KG1 (cell line): ENCODE measurements around the gene NOL3.
A peak's percentile ranks its signal among the peaks of the same experiment; 100 is the strongest.

Source experiments
- DNase-seq: peaks from one replicate; lab custom pipeline; 2025; lab: John Stamatoyannopoulos, UW

NOL3 gene

DNA sequence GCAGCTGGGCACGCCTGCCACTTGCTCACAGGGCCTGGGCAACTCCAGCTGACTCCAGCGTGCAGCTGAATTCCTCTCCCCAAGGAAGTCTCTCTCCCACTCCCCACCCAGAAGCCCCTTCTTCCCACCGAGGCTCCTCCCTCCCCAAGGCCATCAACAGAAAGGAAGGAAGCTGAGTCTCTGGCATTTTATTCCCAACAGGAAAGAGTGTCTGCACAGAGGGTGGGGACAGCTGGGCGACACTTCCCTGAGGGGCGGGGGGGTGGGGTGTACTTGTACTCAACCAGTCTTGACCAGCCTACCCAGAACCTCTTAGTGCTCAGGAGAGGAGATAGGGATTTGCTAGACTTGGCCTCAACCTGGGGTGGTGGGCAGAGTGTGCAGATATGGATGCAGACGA, 19.7 kb downstream of the NOL3 start, which contains the start of gene EXOC3L1:
TSS of gene EXOC3L1 (minus strand) at position 96 of the 400 bp plus-strand sequence. CDS start 460 bp downstream, outside the sequence.
- no peak for DNase-seq

DNA sequence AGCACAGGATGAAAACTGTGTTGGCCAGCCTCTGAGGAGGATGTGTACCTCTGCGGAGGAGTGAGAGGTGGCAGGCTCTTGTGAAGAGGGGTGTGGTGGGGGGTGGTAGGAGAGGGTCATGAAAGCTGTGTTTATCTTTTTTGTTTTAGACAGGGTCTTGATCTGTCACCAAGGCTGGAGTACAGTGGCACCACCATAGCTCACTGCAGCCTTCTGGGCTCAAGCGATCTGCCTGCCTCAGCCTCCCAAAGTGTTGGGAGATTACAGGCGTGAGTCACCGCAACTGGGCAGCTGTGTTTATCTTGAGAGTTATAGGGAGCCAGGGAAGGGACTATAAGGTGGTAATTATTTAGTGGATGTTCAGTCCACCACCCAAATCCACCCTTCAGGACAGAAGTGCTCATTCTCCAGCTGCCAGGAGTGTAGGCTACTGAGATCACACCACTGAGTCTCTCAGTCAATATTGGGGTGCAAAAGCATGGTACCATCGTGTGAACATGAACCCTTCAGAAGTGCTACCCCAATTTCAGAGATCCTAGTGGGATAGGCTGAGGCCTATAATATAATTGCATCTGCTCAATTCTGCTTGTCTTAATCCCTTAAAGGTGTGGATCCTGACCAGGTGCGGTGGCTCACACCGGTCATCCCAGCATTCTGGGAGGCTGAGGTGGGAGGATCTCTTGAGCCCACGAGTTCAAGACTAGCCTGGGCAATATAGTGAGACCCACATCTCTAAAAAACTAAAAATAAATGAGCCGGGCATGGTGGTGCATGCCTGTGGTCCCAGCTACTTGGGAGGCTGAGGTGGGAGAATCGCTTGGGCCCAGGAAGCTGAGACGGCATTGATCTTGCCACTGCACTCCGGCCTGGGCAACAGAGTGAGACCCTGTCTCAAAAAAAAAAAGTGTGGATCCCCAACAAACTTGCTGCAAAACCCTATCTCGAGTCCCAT, 20.4 kb downstream of the NOL3 start:
- no peak for DNase-seq

DNA sequence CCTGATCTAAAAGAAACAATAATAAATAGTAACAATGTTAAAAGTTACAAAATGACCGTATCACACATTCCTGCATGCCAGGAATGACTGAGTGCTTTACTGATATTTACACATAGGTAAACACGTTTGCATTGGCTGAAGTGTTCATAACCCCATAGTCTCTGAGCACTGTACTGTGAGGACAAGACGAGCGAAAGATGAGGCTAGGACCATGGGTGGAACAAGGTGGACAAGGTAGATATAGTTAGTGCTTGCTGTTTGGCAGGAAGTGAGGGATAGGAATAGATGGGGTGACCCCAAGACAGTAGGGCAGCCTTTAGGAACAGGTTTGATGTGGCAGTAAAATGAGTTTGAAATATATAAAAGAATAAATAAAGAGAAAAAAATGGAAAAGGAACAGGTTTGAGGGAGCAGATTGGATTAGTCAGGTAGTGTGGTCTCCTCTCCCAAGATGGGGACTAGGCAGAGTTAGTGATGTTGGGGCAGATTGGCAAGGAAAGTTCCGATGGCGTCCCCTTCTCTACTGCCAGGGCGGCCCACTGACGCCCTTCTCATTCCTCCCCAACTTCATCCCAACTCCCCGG, 21.2 kb downstream of the NOL3 start:
- no peak for DNase-seq

DNA sequence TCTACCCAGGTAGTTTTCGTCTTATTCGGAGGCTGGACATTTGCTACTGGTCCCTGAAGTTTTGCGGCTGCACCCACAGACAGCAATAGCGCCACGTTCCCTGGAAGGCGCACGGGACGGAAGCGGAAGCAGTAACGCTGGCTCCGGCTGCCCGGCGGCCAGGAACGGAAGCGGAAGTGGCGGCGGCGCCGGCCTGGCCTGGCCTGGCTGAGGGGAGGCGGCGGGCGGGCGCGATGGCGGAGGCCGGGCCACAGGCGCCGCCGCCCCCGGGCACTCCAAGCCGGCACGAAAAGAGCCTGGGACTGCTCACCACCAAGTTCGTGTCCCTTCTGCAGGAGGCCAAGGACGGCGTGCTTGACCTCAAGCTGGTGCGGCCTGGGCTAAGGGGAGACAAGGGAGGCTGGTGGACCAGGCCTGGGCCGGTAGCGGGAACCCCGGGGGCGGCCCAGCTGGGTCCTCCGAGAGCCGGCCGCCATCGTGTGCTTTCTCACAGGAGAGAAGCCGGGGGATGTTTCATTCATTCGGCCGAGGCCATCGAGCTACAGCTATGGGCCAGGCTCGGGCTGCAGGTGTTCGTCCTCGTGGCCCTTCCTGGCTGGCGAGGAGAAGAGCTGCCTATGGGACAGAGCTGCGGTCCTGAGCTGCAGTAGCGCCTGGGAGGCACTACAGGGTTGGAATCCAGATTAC, 21.8 kb downstream of the NOL3 start, which contains the start of gene E2F4:
TSS of gene E2F4 (plus strand) at position 161 of the 687 bp plus-strand sequence. CDS start at position 234, 73 bp downstream.
- DNase-seq, result peak; percentile 86

DNA sequence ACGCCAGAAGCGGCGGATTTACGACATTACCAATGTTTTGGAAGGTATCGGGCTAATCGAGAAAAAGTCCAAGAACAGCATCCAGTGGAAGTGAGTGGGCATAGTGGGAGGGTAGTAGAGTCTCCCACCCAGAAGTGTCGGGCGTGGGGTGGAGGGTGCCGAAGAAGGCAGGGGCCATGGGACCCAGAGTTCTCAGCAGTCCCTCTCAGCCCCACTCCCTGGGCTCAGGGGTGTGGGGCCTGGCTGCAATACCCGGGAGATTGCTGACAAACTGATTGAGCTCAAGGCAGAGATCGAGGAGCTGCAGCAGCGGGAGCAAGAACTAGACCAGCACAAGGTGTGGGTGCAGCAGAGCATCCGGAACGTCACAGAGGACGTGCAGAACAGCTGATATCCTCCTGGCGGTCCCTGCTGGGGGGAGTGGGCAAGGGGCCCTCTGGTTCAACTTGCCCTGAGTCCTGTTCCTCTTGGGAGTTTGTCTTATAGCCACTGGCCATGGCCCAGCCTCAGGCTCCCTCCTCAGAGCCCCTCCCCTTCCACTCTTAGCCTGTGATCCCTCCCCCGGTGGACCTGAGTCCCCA, 22.5 kb downstream of the NOL3 start:
- DNase-seq, result no peak

DNA sequence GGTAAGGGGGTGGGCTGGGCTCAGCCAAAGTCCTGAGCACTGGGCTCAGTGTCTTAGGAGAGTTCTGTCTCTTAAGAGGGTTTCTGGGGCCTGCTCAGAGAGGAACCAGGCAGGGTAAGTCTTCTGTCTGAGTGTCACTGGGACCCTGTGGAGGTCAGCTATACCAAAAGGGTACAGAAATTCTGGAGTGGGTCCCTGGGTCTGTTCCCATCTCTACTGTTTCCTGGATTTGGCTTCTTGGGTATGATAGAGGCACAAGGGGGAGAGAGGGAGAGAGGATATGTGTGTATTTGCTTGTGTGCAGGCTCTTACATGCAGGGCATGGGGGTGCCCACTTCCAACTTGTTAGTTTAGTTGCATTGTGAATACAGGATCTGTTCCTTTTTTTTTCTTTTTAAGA, 23.2 kb downstream of the NOL3 start:
- no peak for DNase-seq

DNA sequence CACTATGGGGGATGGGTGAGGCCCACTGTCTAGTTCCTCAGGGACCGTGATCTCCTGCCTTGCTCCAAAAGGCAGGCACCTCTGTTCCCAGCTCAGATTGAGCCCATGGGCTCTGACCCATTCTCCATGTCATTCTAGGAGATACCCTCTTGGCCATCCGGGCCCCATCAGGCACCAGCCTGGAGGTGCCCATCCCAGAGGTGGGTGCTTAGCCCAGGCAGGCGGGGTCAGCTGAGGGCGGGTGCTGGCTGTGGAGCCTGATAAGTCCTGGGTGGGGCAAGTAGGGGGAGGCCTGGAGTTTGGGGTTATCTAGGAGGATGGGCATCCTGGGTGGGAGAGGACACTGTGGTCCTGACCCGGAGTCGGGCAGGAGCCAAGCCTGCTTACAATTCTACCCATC, 23.9 kb downstream of the NOL3 start:
- no peak for DNase-seq

DNA sequence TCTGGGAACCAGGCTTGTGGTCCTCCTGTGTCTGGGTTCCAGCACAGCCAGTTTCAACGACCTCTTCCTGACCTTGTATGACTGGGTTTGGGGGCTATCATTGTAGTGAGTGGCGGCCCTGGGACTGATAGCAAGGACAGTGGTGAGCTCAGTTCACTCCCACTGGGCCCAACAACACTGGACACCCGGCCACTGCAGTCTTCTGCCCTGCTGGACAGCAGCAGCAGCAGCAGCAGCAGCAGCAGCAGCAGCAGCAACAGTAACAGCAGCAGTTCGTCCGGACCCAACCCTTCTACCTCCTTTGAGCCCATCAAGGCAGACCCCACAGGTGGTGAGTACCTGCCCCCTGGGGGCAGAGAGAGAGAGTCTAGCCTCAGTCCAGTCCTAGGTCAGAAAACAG, 25.3 kb downstream of the NOL3 start:
- DNase-seq, result no peak

DNA sequence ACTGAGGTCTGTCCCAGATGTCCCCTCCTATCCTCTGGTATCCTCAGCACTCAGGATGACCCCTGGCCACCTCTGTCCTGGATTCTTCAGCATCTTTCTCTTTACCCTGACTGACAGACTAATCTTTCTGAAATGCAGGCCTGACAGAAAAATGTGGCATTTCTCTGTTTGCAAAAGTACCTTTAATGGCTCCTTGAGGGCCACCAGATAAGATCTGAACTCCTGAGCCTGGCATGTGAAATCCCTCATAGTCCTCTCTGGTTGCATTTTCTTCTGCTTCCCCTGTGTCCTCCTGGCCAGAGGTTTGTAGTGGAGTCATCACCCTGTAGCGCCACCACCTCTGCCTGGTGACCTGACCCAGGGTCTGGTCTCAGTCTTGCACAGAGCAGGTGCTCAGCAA, 26.5 kb downstream of the NOL3 start:
- DNase-seq, result no peak

DNA sequence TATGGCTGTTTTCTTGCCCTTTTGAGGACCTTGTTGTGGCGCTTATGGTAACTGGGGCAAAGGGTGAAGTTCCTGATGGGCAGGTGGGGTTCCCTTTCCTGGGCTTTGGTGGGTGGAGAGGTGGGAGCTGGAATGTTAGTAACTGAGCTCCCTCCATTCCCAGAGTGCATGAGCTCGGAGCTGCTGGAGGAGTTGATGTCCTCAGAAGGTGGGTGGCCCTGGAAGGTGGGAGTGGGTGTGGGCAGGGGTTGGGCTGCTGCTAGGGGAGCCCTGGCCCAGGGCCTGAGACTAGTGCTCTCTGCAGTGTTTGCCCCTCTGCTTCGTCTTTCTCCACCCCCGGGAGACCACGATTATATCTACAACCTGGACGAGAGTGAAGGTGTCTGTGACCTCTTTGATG, 27.4 kb downstream of the NOL3 start:
- DNase-seq, result no peak

DNA sequence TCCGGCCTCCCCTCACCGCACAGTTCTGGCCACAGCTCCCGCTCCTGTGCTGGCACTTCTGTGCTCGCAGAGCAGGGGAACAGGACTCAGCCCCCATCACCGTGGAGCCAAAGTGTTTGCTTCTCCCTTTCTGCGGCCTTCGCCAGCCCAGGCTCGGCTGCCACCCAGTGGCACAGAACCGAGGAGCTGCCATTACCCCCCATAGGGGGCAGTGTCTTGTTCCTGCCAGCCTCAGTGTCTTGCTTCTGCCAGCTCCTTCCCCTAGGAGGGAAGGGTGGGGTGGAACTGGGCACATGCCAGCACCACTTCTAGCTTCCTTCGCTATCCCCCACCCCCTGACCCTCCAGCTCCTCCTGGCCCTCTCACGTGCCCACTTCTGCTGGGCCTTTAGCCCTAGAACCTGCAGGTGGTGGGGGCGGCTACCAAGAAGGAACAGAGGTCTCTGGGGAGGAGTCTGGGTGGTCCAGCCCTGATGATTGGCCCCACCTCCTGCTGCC, 27.9 kb downstream of the NOL3 start:
- DNase-seq, result no peak

DNA sequence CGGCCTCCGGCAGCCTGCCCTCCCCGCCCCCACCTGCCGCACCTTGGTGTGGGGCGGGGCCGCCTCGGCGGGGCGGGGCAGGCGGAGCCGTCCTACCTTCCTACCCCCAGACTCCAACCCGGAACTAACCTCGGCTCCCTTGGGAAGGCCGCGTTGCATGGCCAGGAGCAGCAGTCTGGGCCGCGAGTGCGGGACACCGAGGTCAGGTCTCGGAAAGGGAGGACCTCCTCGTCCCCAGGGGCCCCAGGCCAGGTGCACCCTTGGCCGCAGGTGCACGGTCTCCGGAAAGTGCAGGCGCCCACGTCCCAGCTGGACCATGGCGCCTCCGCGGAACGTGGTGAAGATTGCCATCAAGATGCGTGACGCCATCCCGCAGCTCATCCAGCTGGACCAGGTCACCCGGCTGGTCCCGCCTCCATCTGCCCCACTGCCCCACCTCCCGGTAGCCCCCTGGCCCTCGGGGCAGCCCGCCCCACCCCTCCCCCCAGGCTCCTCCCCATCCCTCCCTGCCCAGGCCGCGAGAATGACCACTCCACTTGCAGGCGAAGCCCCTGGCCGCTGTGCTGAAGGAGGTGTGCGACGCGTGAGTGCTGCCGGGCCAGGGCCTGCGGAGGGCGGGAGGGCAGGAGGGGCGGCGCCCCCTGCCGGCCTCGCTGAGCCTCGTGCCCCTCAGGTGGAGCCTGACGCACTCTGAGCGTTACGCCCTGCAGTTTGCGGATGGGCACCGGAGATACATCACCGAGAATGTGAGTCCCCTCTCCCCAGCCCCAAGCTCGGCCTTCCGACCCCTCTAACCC, 28.9 kb downstream of the NOL3 start, which contains the start of gene ELMO3:
TSS of gene ELMO3 (plus strand) at position 121 of the 797 bp plus-strand sequence. CDS start at position 317, 196 bp downstream.
- no peak for DNase-seq

DNA sequence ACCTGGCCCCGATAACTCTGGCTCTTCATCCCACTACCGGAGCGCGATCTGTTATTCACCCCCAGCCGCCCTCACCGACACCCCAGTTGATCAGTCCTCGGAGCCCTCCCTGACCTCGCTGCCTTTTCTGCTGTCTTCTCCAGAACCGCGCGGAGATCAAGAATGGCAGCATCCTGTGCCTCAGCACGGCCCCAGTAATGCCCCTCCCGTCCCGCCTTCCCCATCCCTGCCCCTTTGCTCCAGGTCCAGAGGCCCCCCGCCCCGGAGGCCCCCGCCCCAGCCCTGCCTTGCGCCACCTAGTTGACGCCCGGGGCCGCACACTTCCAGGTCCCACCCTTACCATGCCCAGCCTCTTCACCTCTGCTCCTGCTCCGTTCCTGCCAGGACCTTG, 29.5 kb downstream of the NOL3 start:
- DNase-seq, result no peak

DNA sequence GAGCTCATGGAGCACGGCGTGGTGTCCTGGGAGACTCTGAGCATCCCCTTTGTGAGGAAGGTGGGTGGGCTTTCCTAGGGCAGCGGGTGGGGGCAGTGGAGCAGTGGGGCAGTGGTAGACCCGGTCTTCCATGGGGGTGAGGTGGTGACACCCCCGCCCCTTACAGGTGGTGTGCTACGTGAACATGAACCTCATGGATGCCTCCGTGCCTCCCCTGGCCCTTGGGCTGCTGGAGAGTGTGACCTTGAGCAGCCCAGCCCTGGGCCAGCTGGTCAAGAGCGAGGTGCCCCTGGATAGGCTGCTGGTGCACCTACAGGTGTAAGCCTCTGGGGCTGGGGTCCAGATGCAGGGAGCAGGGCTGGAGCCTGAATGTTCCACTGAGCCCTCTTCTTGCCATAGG, 30.2 kb downstream of the NOL3 start:
- DNase-seq, result no peak

DNA sequence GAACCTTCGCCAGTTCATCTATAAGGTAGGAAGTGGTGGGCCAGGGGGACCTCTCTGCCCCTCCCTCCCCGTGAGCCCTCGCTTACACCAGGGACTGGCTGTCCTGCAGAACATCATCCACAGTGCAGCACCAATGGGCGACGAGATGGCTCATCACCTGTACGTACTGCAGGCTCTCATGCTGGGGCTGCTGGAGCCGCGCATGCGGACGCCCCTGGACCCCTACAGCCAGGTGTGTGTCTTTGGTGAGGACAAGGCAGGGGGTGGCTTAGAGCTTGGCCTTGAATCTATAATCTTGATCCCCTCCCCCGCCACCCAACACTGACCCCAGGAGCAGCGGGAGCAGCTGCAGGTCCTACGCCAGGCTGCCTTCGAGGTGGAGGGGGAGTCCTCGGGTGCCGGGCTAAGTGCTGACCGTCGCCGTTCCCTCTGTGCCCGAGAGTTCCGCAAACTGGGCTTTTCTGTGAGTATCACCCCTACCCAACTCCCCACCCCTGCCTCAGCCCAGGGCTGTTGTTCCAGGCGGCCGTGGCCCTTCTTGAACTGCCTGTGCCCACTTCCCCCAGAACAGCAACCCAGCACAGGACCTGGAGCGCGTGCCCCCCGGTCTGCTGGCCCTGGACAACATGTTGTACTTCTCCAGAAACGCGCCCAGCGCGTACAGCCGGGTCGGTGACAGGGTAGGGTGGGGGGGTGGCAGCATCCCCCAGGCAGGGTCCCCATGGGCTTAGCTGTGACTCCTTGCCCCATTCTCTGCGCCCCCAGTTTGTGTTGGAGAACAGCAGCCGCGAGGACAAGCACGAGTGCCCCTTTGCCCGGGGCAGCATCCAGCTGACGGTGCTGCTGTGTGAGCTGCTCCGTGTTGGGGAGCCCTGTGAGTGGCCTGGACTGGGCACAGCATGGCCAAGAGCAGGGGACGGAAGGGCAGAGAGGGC, 31.3 kb downstream of the NOL3 start:
- DNase-seq, result no peak

DNA sequence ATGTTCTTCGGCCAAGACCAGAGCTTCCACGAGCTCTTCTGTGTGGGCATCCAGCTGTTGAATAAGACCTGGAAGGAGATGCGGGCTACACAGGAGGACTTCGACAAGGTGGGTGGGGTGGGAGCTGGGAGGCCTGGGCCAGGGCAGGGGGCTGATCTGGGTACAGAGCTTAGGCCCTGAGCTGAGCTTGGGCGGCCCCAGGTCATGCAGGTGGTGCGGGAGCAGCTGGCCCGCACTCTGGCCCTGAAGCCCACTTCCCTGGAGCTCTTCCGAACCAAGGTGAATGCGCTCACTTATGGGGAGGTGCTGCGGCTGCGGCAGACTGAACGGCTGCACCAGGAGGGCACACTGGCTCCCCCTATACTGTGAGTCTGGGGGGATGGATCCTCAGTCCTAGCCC, 32.1 kb downstream of the NOL3 start:
- no peak for DNase-seq

DNA sequence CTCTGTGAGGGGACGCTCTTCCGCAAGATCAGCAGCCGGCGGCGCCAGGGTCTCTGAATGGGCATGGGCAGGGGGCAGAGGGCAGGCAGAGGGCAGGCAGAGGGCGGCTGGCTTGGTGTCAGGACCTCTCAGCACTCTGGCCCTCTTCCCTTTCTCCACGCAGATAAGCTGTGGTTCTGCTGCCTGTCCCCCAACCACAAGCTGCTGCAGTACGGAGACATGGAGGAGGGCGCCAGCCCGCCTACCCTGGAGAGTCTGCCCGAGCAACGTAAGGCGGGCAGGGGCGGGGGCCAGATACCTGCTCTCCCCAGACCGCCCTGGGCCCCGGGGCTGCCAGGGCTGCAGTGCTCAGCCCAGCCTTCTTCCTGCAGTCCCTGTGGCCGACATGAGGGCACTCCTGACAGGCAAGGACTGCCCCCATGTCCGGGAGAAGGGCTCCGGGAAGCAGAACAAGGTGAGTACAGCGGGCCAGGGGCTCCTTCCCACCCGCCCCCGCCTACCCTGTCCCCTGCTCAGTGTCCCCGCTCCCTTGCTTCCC, 32.7 kb downstream of the NOL3 start:
- no peak for DNase-seq

DNA sequence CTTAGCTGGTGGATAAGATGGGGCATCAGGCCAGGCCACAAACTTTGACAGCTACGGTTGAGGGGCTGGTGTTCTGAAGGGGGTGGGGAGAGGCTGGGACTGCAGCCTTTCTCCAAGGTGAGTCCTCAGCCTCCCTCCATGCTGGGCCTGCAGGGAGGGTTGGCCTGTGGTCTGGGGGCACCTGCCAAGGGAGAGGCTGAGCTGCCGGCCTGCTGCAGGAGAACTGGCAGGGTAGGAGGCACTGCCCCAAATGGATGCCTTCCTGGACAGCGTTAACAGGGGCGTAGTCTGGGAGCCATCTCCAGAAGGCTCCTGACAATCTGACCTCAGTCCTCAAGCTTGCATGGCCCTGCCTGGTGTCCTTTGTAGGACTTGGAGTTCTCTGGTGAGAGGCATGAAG, 33.7 kb downstream of the NOL3 start:
- no peak for DNase-seq

DNA sequence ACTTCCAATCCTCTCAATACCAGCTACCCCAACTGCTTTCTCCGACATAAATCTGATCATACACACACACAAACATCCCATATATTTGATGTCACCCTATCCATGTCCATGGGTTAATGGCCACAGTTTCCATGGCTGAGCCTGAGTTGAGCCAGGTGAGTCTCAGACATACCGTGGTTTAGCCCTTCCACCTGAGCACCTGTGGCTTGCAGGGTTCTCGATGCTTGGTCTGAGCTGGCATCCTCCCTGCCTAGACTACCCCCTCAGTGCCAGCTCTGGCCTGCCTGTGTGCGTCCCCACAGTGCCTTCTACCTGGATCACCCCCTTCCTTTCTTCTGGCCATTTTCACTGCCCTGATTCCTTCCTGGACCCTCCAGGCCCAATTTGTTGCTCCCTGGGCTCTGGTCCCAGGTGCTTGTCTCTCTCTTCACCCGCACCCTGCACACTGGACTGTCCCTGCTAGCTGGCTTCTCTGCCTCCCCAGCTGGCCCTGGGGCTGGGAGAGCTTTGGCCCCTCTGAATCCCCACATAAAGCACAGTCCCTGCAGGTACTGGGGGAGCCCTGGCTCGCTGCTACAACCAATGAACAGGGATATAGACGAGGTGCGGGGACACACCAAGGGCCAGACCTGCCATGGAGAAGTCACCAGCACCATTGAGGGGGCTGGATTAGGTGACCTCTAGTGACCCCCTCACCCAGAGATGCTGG, 35.9 kb downstream of the NOL3 start:
- no peak for DNase-seq
